NCI-H146 (cell line): ENCODE results near the gene CRYBG1.
"Not testable (repeated sequence)": the region's sequence is repeated elsewhere in the genome, so short reads cannot be mapped to it uniquely, and the experiment has no call there.

ENCODE experiments used
- DNase-seq: peaks from one replicate; lab custom pipeline; 2025; lab: John Stamatoyannopoulos, UW

Gene CRYBG1

DNA sequence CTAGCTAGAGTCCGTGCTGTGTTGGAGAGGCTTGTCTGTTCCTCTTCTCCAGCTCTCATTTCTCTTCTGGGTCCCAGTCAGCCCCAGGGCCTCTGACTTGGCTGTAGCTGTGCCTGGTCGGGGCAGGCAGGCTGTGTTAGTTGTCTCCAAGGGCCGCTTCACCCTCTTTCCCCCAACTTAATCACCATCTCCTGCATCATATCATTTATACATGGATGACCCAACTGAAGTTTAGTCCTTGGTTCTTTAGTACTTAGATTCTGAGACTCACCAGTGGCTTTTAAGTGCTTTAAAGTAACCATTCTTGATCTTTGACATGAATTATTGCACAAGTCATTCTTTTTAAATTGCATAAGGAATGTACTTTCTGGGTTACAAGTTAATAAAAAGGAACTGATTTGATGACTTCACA is 141.4 kb downstream of the CRYBG1 start:
- no peak for DNase-seq

- no peak for DNase-seq
Measured at GRCh38 chr6:106502559-106502958, 142.0 kb downstream of the CRYBG1 start.

DNA sequence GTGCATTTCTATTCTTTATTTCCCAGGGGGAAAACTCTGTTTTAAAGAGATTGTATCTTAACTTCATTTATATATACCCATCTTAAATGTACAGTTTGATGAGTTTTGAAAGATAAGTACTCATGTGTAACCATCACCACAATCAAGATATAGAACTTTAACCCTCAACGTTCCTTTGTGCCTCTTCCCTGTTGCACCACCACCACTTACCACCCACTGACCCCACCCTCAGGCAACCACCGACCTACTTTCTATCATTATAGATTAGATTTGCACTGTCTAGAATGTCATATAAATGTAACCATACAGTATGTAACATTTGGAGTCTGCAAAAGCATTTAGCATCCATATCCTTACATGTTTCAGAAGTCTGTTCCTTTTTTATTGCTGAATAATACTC is 147.8 kb downstream of the CRYBG1 start:
- no peak for DNase-seq

GRCh38 chr6:106508834-106509233 is 148.3 kb downstream of the CRYBG1 start:
- no peak for DNase-seq

GRCh38 chr6:106509420-106510089 is 149.0 kb downstream of the CRYBG1 start:
- no peak for DNase-seq

- peak; percentile 72 for DNase-seq
Measured at GRCh38 chr6:106510090-106510970, 149.8 kb downstream of the CRYBG1 start.

- DNase-seq: peak; percentile 32
Measured at GRCh38 chr6:106511288-106512047, 151.0 kb downstream of the CRYBG1 start.

DNA sequence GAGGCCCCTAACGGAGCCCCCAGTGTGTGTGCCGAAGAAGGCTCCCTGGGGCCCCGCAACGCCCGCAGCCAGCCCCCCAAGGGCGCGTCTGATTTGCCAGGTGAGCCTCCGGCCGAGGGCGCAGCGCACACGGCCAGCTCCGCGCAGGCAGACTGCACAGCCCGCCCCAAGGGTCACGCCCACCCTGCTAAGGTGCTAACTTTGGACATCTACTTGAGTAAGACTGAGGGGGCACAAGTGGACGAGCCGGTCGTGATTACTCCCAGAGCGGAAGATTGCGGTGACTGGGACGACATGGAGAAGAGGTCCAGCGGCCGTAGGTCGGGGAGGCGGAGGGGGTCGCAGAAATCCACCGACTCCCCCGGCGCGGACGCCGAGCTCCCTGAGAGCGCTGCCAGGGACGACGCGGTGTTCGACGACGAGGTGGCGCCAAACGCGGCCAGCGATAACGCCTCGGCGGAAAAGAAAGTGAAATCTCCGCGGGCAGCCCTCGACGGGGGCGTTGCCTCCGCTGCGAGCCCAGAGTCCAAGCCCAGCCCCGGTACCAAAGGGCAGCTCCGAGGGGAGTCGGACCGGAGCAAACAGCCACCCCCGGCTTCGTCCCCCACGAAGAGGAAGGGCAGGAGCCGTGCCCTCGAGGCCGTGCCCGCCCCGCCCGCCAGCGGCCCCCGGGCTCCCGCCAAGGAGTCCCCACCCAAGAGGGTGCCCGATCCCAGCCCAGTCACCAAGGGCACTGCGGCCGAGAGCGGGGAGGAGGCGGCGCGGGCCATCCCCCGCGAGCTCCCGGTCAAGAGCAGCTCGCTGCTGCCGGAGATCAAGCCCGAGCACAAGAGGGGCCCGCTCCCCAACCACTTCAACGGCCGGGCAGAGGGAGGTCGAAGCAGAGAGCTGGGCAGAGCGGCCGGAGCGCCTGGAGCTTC is 151.8 kb downstream of the CRYBG1 start:
- peak; percentile 49 for DNase-seq

DNA sequence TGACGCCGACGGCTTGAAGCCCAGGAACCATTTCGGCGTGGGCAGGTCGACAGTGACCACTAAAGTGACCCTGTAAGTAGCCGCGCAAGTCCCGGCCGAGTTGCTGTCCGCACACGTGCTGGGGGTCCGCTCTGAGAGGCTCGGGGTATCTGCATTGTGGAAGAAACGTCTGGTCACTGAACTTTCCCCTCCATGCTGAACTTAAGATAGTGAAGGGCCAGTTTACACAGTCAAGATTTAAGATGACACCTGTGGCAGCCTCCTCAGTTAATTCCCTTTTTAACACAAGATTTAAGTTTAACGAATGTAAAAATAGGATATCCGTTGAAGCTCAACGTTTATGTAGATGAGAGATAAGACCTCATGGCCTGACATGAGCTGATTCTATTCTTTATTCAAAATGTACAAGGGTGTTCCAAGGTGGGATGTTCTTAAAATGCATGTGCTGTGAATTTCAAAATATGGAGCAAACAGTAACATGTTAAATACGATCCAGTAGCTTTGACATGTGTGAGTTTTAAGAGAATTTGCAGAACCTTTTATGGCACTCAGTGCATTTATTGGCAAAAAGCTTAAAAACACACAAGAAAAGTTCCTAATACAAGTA is 152.6 kb downstream of the CRYBG1 start:
- DNase-seq: no peak

DNA sequence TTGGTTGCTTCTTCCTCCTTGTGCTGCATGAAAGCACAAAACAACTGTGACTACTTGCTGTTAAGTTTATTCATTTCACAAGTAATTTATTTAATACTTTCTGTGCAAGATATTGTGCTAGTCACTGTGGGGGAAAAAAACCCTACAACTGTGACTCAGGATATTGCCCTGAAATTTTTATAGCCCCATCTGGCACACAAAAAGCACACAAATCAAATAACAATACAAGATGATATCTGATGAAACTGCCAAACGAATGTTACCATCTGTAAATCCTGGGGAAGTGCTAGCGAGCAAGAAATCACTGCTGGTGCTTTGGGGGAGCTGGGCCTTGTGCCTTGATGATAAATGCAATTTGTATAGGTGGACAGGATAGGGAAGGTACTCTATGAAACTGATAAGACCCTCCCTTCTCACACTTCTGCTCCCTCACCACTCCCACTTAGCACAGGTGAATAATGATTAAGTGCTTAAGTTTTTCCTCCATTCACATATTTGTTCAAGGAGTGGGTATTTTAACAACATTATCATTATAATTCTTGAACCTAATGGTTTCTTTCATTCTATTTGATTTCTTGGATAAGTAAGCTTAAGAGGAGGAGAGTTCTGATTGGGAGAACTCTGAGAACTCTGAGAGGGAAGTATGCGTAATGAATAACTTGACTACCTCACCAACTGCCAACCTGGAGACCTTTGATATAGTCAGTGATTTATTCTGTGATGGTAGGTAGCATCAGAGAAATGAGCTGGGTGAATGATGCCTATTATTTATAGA is 153.5 kb downstream of the CRYBG1 start:
- no peak for DNase-seq

DNA sequence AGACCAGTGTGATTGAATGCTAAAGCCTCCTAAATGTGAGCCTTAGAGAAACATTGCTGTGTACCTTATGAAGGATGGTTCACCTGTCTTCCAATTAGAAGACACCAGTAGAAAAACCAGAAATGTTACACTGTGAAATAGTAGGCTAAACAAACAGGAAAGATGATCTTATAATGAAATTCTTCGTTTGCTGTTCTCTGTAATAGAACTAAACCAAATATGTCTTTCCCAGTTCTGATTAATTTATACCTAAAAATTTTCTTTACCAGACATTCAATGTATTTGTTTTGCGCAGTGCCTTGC is 154.0 kb downstream of the CRYBG1 start:
- no peak for DNase-seq

GRCh38 chr6:106515582-106515981 is 155.1 kb downstream of the CRYBG1 start:
- not testable (repeated sequence) for DNase-seq

GRCh38 chr6:106516616-106517015 is 156.1 kb downstream of the CRYBG1 start:
- DNase-seq: no peak

DNA sequence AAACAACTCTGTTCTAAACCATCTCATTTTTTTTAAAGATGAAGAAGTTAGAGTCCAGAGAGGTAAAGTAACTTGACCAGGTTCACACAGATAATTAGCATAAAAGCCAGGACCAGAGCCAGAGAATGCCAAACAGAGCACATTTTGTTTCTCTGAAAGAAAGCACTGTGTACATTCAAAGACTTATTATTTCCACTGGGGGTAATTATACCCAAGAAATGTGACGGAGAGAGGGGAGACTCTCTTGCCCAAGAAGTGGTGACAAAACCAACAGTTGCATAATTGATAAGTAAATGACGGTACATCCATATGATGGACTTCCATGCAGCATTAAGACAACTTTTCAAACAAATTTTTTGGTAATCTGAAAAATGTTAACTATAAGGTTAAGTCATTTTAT is 157.2 kb downstream of the CRYBG1 start:
- no peak for DNase-seq

GRCh38 chr6:106518748-106519147 is 158.2 kb downstream of the CRYBG1 start:
- DNase-seq: no peak

DNA sequence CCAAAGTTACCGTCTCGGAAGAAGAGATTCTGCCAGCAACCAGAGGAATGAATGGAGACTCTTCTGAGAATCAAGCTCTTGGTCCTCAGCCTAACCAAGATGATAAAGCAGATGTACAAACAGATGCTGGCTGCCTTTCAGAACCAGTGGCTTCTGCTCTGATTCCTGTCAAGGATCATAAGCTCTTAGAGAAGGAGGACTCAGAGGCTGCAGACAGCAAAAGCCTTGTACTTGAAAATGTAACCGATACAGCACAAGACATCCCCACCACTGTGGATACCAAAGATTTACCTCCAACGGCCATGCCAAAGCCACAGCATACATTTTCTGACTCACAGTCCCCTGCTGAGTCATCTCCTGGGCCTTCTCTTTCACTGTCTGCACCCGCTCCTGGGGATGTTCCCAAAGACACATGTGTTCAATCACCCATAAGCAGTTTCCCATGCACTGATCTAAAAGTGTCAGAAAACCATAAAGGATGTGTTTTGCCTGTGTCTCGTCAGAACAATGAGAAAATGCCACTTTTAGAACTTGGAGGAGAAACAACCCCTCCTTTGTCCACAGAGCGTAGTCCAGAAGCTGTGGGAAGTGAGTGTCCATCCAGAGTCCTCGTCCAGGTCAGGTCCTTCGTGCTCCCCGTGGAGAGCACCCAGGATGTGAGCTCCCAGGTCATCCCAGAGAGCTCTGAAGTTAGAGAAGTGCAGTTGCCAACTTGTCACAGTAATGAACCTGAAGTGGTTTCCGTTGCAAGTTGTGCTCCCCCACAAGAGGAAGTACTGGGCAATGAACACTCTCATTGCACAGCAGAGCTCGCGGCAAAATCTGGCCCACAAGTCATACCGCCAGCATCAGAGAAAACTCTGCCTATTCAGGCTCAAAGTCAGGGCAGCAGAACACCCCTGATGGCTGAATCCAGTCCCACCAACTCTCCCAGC is 159.2 kb downstream of the CRYBG1 start:
- no peak for DNase-seq

DNA sequence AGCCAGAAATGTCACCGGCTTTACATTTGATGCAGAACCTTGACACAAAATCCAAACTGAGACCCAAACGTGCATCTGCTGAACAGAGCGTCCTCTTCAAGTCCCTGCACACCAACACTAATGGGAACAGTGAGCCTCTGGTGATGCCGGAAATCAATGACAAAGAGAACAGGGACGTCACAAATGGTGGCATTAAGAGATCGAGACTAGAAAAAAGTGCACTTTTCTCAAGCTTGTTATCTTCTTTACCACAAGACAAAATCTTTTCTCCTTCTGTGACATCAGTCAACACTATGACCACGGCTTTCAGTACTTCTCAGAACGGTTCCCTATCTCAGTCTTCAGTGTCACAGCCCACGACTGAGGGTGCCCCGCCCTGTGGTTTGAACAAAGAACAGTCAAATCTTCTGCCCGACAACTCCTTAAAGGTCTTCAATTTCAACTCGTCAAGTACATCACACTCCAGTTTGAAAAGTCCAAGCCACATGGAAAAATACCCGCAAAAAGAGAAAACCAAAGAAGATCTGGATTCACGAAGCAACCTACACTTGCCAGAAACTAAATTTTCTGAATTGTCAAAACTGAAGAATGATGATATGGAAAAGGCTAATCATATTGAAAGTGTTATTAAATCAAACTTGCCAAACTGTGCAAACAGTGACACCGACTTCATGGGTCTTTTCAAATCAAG is 160.3 kb downstream of the CRYBG1 start:
- no peak for DNase-seq

GRCh38 chr6:106522562-106523250 is 162.2 kb downstream of the CRYBG1 start:
- DNase-seq: no peak
